ENCODE results near the gene BMF.
"Not testable (repeated sequence)": the region's sequence is repeated elsewhere in the genome, so short reads cannot be mapped to it uniquely, and the experiment has no call there.

Gene BMF

GRCh38 chr15:40085266-40085665 lies 23.4 kb downstream of the BMF start:
- FAIRE-seq, result no peak

GRCh38 chr15:40084650-40085049 lies 24.0 kb downstream of the BMF start:
- no peak for FAIRE-seq

GRCh38 chr15:40082195-40082883 lies 26.3 kb downstream of the BMF start:
- no peak for FAIRE-seq

- FAIRE-seq, result no peak
Observed at GRCh38 chr15:40081691-40082194, 26.9 kb downstream of the BMF start.

- FAIRE-seq, result no peak
Observed at GRCh38 chr15:40080847-40081246, 27.8 kb downstream of the BMF start.

- FAIRE-seq, result no peak
Observed at GRCh38 chr15:40080104-40080503, 28.6 kb downstream of the BMF start.

GRCh38 chr15:40079456-40079855 lies 29.2 kb downstream of the BMF start:
- no peak for FAIRE-seq

GRCh38 chr15:40075298-40076044 lies 33.2 kb downstream of the BMF start:
- no peak for FAIRE-seq

- not testable (repeated sequence) for FAIRE-seq
Observed at GRCh38 chr15:40074656-40075055, 34.0 kb downstream of the BMF start.

GRCh38 chr15:40073716-40074490 lies 34.8 kb downstream of the BMF start:
- FAIRE-seq, result not testable (repeated sequence)

- no peak for FAIRE-seq
Observed at GRCh38 chr15:40072216-40072990, 36.3 kb downstream of the BMF start.

GRCh38 chr15:40070608-40071218 lies 38.0 kb downstream of the BMF start:
- no peak for FAIRE-seq

GRCh38 chr15:40070166-40070557 lies 38.5 kb downstream of the BMF start:
- FAIRE-seq, result no peak

- FAIRE-seq, result no peak
Observed at GRCh38 chr15:40069178-40070165, 39.2 kb downstream of the BMF start.

GRCh38 chr15:40067921-40068624 lies 40.6 kb downstream of the BMF start:
- FAIRE-seq, result no peak

- no peak for FAIRE-seq
Observed at GRCh38 chr15:40066589-40066988, 42.1 kb downstream of the BMF start.

- no peak for FAIRE-seq
Observed at GRCh38 chr15:40065166-40065565, 43.5 kb downstream of the BMF start.

GRCh38 chr15:40064231-40064894 lies 44.3 kb downstream of the BMF start:
- FAIRE-seq, result no peak

GRCh38 chr15:40063563-40064011 lies 45.1 kb downstream of the BMF start:
- no peak for FAIRE-seq

All from islet of Langerhans (tissue), 1 donor.